Peyer's patch (tissue), 4 donors: ENCODE data around the gene FBXO10. TPM values are rescaled to one million over a fixed set of nuclear protein-coding genes. Genes with fewer than 3 reads are reported as not detected.

ENCODE experiments used
- DNase-seq, 3 donors: peaks; one replicate each; pipeline ENCODE4 v3.0.0-alpha.2; 2017 to 2019
- H3K27ac ChIP-seq, 4 donors: fragments of 200-600 bp; sonication (generic); one replicate each; pipeline ENCODE4 v1.5.1; 2016 to 2019
- H3K27me3 ChIP-seq, 2 donors: fragments of 200-600 bp; sonication (generic); one replicate each; pipeline ENCODE4 v1.5.1; 2019
- H3K36me3 ChIP-seq, 3 donors: fragments of 200-600 bp; sonication (generic); one replicate each; pipeline ENCODE4 v1.5.1; 2016 to 2019
- H3K4me1 ChIP-seq, 4 donors: fragments of 200-600 bp; sonication (generic); one replicate each; pipeline ENCODE4 v1.5.1; 2016 to 2019
- H3K4me3 ChIP-seq, 4 donors: fragments of 200-600 bp; sonication (generic); 1 replicate in 3 of 4; 2 replicates in 1 of 4; pipeline ENCODE4 v1.5.1; 2016 to 2019; ENCODE audit warnings: mild to moderate bottlenecking in 1 of 4
- H3K9me3 ChIP-seq, 4 donors: fragments of 200-600 bp; sonication (generic); one replicate each; pipeline ENCODE4 v1.5.1; 2016 to 2019; ENCODE audit warnings: mild to moderate bottlenecking in 1 of 4
- POLR2A ChIP-seq, 2 donors: fragments of 450-650 bp; IDR thresholded peaks; one replicate each; pipeline ENCODE4 v1.5.1; 2017; ENCODE audit warnings: antibody characterized with exemption in 2 of 2, mild to moderate bottlenecking in 2 of 2, moderate library complexity in 2 of 2
- total RNA-seq, 4 donors: library from RNA; depleted of rRNA; stranded (reverse); fragments of >200 nt; gene quantifications; one replicate each; pipeline ENCODE4 v1.1.0, GENCODE V29; 2016
- TF ChIP-seq, protein P1 (sequence below), 6 experiments: fragments of 450-650 bp in 4 of 6; fragments of 200-600 bp in 2 of 6; sonication (generic) in 1 of 6; IDR thresholded peaks; one replicate each; pipeline ENCODE4 v1.5.1; 2017 to 2019; ENCODE audit warnings: antibody characterized with exemption in 6 of 6, mild to moderate bottlenecking in 3 of 6, moderate library complexity in 1 of 6

Gene FBXO10
- total RNA-seq, 4 donors from 2014 or later, result 1.6 to 12.4 (median 4.2) TPM

DNA sequence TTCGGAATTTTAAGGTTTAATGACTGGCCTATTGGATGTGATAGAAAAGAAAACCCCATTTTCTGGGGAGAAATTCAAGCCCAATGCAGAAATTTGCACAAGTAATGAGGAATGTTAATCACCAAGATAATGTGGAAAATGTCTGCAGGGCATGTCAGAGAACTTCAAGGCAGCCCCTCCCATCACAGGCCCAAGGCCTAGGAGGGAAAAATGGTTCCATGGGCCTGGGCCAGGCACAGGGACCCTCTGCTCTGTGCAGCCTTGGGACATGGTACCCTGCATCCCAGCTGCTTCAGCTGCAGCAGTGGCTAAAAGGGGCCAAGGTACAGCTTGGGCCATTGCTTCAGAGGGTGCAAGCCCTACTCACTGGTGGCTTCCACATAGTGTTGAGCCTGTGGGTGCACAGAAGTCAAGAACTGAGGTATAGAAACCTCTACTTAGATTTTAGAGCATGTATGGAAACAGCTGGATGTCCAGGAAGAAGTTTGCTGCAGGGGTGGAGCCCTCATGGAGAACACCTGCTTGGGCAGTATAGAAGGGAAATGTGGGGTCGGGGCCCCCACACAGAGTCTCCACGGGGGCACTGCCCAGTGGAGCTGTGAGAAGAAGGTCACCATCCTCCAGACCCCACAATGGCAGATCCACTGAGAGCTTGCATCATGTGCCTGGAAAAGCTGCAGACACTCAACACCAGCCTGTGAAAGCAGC is 12.2 kb downstream of the FBXO10 start:
- H3K4me3 ChIP-seq, result no peak overlapping the region
- no peak overlapping the region for H3K27ac ChIP-seq
- no peaks in the 10 kb centered on the region for H3K27me3 ChIP-seq
- H3K9me3 ChIP-seq, result peaks cover 0 to 10% (median 3%) of the 10 kb centered on the region in 4 donors
- H3K36me3 ChIP-seq, result no peaks in the 10 kb centered on the region
- H3K4me1 ChIP-seq, result peaks cover 0 to 9% (median 0%) of the 10 kb centered on the region in 4 donors
- TF ChIP-seq POLR2A (IDR thresholded peaks at IDR 0.05), result no peak
- TF ChIP-seq, protein P1, sequence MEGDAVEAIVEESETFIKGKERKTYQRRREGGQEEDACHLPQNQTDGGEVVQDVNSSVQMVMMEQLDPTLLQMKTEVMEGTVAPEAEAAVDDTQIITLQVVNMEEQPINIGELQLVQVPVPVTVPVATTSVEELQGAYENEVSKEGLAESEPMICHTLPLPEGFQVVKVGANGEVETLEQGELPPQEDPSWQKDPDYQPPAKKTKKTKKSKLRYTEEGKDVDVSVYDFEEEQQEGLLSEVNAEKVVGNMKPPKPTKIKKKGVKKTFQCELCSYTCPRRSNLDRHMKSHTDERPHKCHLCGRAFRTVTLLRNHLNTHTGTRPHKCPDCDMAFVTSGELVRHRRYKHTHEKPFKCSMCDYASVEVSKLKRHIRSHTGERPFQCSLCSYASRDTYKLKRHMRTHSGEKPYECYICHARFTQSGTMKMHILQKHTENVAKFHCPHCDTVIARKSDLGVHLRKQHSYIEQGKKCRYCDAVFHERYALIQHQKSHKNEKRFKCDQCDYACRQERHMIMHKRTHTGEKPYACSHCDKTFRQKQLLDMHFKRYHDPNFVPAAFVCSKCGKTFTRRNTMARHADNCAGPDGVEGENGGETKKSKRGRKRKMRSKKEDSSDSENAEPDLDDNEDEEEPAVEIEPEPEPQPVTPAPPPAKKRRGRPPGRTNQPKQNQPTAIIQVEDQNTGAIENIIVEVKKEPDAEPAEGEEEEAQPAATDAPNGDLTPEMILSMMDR (IDR thresholded peaks at IDR 0.05), result no peak
- no peak for DNase-seq

DNA sequence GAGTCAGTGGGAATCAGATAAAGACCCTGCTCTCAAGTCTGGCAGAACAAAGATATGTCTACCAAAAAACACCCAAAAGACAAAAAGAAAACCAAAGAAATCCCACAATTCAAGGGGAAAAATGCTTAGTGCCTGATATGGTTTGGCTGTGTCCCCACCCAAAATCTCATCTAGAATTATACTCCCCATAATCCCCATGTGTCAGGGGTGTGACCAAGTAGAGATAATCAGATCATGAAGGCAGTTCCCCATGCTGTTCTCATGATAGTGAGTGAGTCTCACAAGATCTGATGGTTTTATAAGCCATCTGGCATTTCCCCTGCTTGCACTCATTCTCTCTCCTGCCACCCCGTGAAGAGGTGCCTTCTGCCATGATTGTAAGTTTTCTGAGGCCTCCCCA is 13.4 kb downstream of the FBXO10 start:
- no peak overlapping the region for H3K4me3 ChIP-seq
- H3K27ac ChIP-seq, result no peak overlapping the region
- H3K36me3 ChIP-seq, result no peaks in the 10 kb centered on the region
- no peak for TF ChIP-seq POLR2A (IDR thresholded peaks at IDR 0.05)
- TF ChIP-seq, protein P1 (IDR thresholded peaks at IDR 0.05), result no peak
- H3K4me1 ChIP-seq, result peaks cover 0 to 9% (median 0%) of the 10 kb centered on the region in 4 donors
- no peaks in the 10 kb centered on the region for H3K27me3 ChIP-seq
- H3K9me3 ChIP-seq, result peaks cover 0 to 10% (median 3%) of the 10 kb centered on the region in 4 donors
- no peak for DNase-seq

DNA sequence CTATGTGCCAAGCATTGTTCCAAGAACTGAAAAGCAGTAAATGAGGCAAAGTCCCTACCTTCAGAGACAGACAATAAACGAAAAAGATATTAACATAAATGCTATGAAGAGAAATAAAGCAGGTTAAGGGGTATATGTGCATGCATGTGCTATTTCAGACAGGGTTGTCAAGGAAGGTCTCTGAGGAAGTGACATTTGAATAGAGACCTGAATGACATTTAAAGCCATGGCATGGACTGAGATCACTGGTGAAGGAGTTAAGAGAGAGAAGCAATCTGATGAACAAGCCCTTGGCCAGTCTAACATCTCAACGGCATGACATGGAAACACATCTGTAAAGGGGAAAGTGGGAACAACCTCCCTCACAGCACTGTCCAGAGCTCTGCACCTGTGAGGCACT is 14.5 kb downstream of the FBXO10 start:
- DNase-seq, result no peak
- Histone ChIP-seq H3K27ac (no peak overlapping the region), H3K9me3 (peaks cover 0 to 10% (median 3%) of the 10 kb centered on the region in 4 donors), H3K27me3 (no peaks in the 10 kb centered on the region), H3K4me3 (no peak overlapping the region), H3K4me1 (peaks cover 0 to 9% (median 0%) of the 10 kb centered on the region in 4 donors), H3K36me3 (no peaks in the 10 kb centered on the region)
- TF ChIP-seq, protein P1 (IDR thresholded peaks at IDR 0.05), result no peak
- no peak for TF ChIP-seq POLR2A (IDR thresholded peaks at IDR 0.05)

DNA sequence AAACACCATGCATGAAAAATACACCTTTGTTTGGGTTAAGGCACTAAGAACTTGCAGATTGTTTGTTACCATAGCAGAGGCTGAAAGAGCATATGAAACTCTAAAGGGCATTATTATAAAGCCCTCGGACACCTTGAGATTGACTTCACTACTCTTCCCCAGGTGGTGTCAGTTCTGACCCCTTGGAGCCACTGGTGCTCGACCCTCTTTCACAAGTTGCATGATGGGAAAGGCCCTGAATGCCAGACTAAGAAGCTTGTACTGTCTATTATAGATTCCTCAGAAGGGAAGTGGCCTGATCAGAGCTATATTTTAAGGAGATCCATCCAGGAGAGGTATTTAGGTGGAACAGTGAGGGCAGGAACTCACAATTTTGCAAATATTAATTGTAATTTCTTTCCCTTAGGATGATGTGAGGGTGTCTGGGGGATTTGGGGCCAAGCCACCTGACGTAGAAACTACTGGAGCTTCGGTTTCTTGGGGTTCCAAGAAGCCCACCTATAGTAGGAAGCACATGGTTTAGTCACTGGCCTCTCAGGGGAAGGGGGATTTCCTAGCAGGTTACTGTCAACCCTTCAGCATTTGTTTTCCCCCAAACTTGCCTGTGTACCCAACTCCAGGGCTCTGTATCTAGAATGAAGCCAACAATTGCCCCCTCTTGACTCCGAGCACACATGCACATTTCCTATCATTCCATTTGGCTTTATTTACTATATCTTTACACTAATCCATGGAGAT is 16.2 kb downstream of the FBXO10 start:
- Histone ChIP-seq H3K4me1 (peaks cover 0 to 9% (median 0%) of the 10 kb centered on the region in 4 donors), H3K36me3 (no peaks in the 10 kb centered on the region), H3K9me3 (peaks cover 0 to 10% (median 3%) of the 10 kb centered on the region in 4 donors), H3K4me3 (no peak overlapping the region), H3K27ac (no peak overlapping the region), H3K27me3 (no peaks in the 10 kb centered on the region)
- no peak for TF ChIP-seq POLR2A (IDR thresholded peaks at IDR 0.05)
- TF ChIP-seq, protein P1 (IDR thresholded peaks at IDR 0.05), result no peak
- DNase-seq, result no peak

DNA sequence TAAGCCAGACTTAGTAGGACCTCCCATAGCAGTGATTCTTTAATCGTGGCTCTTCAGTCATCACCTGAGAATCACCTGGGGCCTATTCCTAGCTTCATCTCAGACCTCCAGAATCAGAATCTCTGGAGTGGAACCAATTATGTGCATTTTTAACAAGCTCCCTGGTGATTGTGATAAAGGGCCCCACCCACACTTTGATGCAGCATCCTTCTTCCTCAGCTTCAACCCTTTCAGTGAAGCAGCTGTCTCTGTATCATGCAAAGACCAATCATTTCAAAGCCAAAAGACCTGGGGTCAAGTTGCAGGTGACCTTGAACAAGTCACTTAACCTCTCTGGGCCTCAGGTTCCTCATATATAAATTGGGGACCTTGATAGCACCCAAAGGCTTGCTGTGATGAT is 17.1 kb downstream of the FBXO10 start:
- Histone ChIP-seq H3K36me3 (no peaks in the 10 kb centered on the region), H3K27me3 (no peaks in the 10 kb centered on the region), H3K9me3 (peaks cover 0 to 4% (median 1%) of the 10 kb centered on the region in 4 donors), H3K27ac (no peak overlapping the region), H3K4me1 (peaks cover 0 to 9% (median 0%) of the 10 kb centered on the region in 4 donors), H3K4me3 (no peak overlapping the region)
- TF ChIP-seq, protein P1 (IDR thresholded peaks at IDR 0.05), result no peak
- TF ChIP-seq POLR2A (IDR thresholded peaks at IDR 0.05), result no peak
- DNase-seq, result no peak
